Left ventricle myocardium inferior (tissue), 1 donor: ENCODE data around the gene AURKA. TPM values are rescaled to one million over a fixed set of nuclear protein-coding genes. Genes with fewer than 3 reads are reported as not detected.

Experiments used
- DNase-seq: peaks from one replicate; pipeline ENCODE4 v3.0.0-alpha.2; 2020
- H3K27ac ChIP-seq: fragments of 200-600 bp; replicated peaks from 2 replicates; pipeline ENCODE4 v1.8.0; 2021
- H3K27me3 ChIP-seq: fragments of 200-600 bp; 2 replicates; pipeline ENCODE4 v1.8.0; 2021; ENCODE audit warnings: low read depth
- H3K36me3 ChIP-seq: fragments of 200-600 bp; 2 replicates; pipeline ENCODE4 v1.8.0; 2021
- H3K4me1 ChIP-seq: fragments of 200-600 bp; 2 replicates; pipeline ENCODE4 v1.8.0; 2021
- H3K4me3 ChIP-seq: fragments of 200-600 bp; 2 replicates; pipeline ENCODE4 v1.8.0; 2021; ENCODE audit warnings: mild to moderate bottlenecking, moderate library complexity
- H3K9me3 ChIP-seq: fragments of 200-600 bp; replicated peaks from 2 replicates; pipeline ENCODE4 v1.8.0; 2021
- CTCF ChIP-seq: fragments of 200-600 bp; IDR thresholded peaks from 2 replicates; pipeline ENCODE4 v1.8.0; 2021; ENCODE audit warnings: antibody characterized with exemption, mild to moderate bottlenecking, borderline replicate concordance
- intact Hi-C: fragments of 100-400 bp; cut with micrococcal nuclease; formaldehyde crosslinking; loops from one replicate; pipeline ENCODE4 v1.11.0; 2022
- total RNA-seq: library from RNA; stranded (reverse); fragmentation: NEBNext Ultra II Directional; extraction: Animal tissue kit (Norgen Biotek cat#: 25700); gene quantifications from one replicate; pipeline ENCODE4 v1.2.1, GENCODE V29; 2021
- donor health status: DM: no; HTN: yes; CAD: no; lungs with severe emphysema.

Gene AURKA
- total RNA-seq, 1 donor from 2014 or later: 7.8 TPM

- no peaks in the 10 kb centered on the region for H3K27me3 ChIP-seq
- H3K4me3 ChIP-seq: no peak overlapping the region
- H3K9me3 ChIP-seq: no peaks in the 10 kb centered on the region
- H3K4me1 ChIP-seq: peaks cover 32% of the 10 kb centered on the region
- no peak overlapping the region for H3K27ac ChIP-seq
- TF ChIP-seq CTCF: no peak
- intact Hi-C loops: no loop called here
- DNase-seq: no peak
- H3K36me3 ChIP-seq: no peaks in the 10 kb centered on the region
These were observed 2.2 kb downstream of the AURKA start for GRCh38 chr20:56389807-56390206.

- Histone ChIP-seq H3K27ac (no peak overlapping the region), H3K27me3 (no peaks in the 10 kb centered on the region), H3K36me3 (no peaks in the 10 kb centered on the region), H3K4me3 (no peak overlapping the region), H3K4me1 (peaks cover 22% of the 10 kb centered on the region), H3K9me3 (no peaks in the 10 kb centered on the region)
- TF ChIP-seq CTCF: no peak
- intact Hi-C loops: no loop called here
- no peak for DNase-seq
These were observed 3.1 kb downstream of the AURKA start for GRCh38 chr20:56388882-56389281.

- no peak for TF ChIP-seq CTCF
- Histone ChIP-seq H3K9me3 (no peaks in the 10 kb centered on the region), H3K4me3 (no peak overlapping the region), H3K36me3 (no peaks in the 10 kb centered on the region), H3K4me1 (peaks cover 12% of the 10 kb centered on the region), H3K27me3 (no peaks in the 10 kb centered on the region), H3K27ac (no peak overlapping the region)
- intact Hi-C loops: no loop called here
- DNase-seq: no peak
These were observed 5.8 kb downstream of the AURKA start for GRCh38 chr20:56386219-56386618.

- H3K27ac ChIP-seq: no peak overlapping the region
- no peaks in the 10 kb centered on the region for H3K36me3 ChIP-seq
- H3K4me1 ChIP-seq: peaks cover 10% of the 10 kb centered on the region
- TF ChIP-seq CTCF: no peak
- intact Hi-C loops: no loop called here
- no peak overlapping the region for H3K4me3 ChIP-seq
- H3K9me3 ChIP-seq: no peaks in the 10 kb centered on the region
- no peak for DNase-seq
- H3K27me3 ChIP-seq: no peaks in the 10 kb centered on the region
These were observed 6.9 kb downstream of the AURKA start for GRCh38 chr20:56385130-56385529.

- no peak for TF ChIP-seq CTCF
- no peaks in the 10 kb centered on the region for H3K9me3 ChIP-seq
- H3K4me1 ChIP-seq: peaks cover 11% of the 10 kb centered on the region
- no peak overlapping the region for H3K4me3 ChIP-seq
- DNase-seq: no peak
- no peaks in the 10 kb centered on the region for H3K27me3 ChIP-seq
- H3K27ac ChIP-seq: no peak overlapping the region
- intact Hi-C loops: no loop called here
- H3K36me3 ChIP-seq: no peaks in the 10 kb centered on the region
These were observed 8.7 kb downstream of the AURKA start for GRCh38 chr20:56383334-56383733.

- TF ChIP-seq CTCF: no peak
- H3K4me1 ChIP-seq: peaks cover 11% of the 10 kb centered on the region
- H3K27ac ChIP-seq: no peak overlapping the region
- intact Hi-C loops: no loop called here
- no peaks in the 10 kb centered on the region for H3K9me3 ChIP-seq
- no peak overlapping the region for H3K4me3 ChIP-seq
- no peaks in the 10 kb centered on the region for H3K27me3 ChIP-seq
- H3K36me3 ChIP-seq: no peaks in the 10 kb centered on the region
- DNase-seq: no peak
These were observed 9.3 kb downstream of the AURKA start for GRCh38 chr20:56382696-56383095.
